Common myeloid progenitor, CD34-positive (primary cell): ENCODE data around the gene CADPS2.

ENCODE experiments used
- CTCF ChIA-PET: fragments of 350-600 bp; sonication (Branson Sonifier 250); formaldehyde crosslinking; loops from one replicate; lab custom pipeline; 2021; ENCODE audit warnings: antibody characterized with exemption; lab: Charles Lee
- POLR2A ChIA-PET: fragments of 350-600 bp; sonication (Branson Sonifier 250); formaldehyde crosslinking; loops from one replicate; lab custom pipeline; 2021; ENCODE audit warnings: antibody characterized with exemption; lab: Charles Lee
- DNase-seq, 3 donors: peaks; one replicate each; pipeline versions ENCODE4 v3.0.0 to v3.0.0-alpha.2; 2013
- H3K27ac ChIP-seq, 2 experiments: 1 replicate in 1 of 2; 2 replicates in 1 of 2; pipeline ENCODE4 v1.7.0; 2013; ENCODE audit warnings: inconsistent platforms in 2 of 2, low read length in 2 of 2, mild to moderate bottlenecking in 2 of 2, low read depth in 1 of 2, moderate library complexity in 1 of 2; ENCODE audit not compliant: severe bottlenecking in 2 of 2, insufficient read depth in 1 of 2, poor library complexity in 1 of 2
- H3K27me3 ChIP-seq, 5 experiments: replicated peaks in 2 of 5; 1 replicate in 3 of 5; 2 replicates in 2 of 5; pipeline versions ENCODE4 v1.6.1 to v1.7.0; 2013; ENCODE audit warnings: low read length in 4 of 5, mild to moderate bottlenecking in 2 of 5, moderate library complexity in 2 of 5, inconsistent platforms in 1 of 5; ENCODE audit not compliant: insufficient read depth in 5 of 5, control insufficient read depth in 4 of 5
- H3K36me3 ChIP-seq, 4 experiments: 1 replicate in 2 of 4; 2 replicates in 2 of 4; pipeline versions ENCODE4 v1.6.1 to v1.7.0; 2013; ENCODE audit warnings: low read length in 3 of 4, control low read depth in 1 of 4, mild to moderate bottlenecking in 1 of 4; ENCODE audit not compliant: control insufficient read depth in 4 of 4, insufficient read depth in 4 of 4
- H3K4me1 ChIP-seq, 4 experiments: 1 replicate in 3 of 4; 2 replicates in 1 of 4; pipeline versions ENCODE4 v1.6.1 to v1.7.1; 2013; ENCODE audit warnings: low read length in 3 of 4, mild to moderate bottlenecking in 3 of 4, control low read depth in 1 of 4, inconsistent platforms in 1 of 4, moderate library complexity in 1 of 4; ENCODE audit not compliant: control insufficient read depth in 4 of 4, insufficient read depth in 4 of 4; ENCODE audit errors: control extremely low read depth in 1 of 4
- H3K4me3 ChIP-seq, 7 experiments: 1 replicate in 4 of 7; 2 replicates in 3 of 7; pipeline versions ENCODE4 v1.5.1 to v1.7.0; 2013; ENCODE audit warnings: mild to moderate bottlenecking in 7 of 7, low read length in 6 of 7, moderate library complexity in 6 of 7, inconsistent platforms in 2 of 7, low read depth in 2 of 7, control low read depth in 1 of 7; ENCODE audit not compliant: insufficient read depth in 4 of 7, control insufficient read depth in 1 of 7; ENCODE audit errors: extremely low read depth in 1 of 7
- H3K9me3 ChIP-seq, 5 experiments: 1 replicate in 4 of 5; 2 replicates in 1 of 5; pipeline versions ENCODE4 v1.6.1 to v1.7.1; 2013; ENCODE audit warnings: low read length in 4 of 5, mild to moderate bottlenecking in 2 of 5, inconsistent platforms in 1 of 5, low read depth in 1 of 5, moderate library complexity in 1 of 5; ENCODE audit not compliant: control insufficient read depth in 4 of 5, insufficient read depth in 2 of 5; ENCODE audit errors: control extremely low read depth in 1 of 5
- WGBS: methylation state at CpG from one replicate; pipeline ENCODE4 v1.1.5; 2013; ENCODE audit not compliant: insufficient coverage; 5-methylcytosine and 5-hydroxymethylcytosine counted together

Gene CADPS2

GRCh38 chr7:122448893-122449589 lies 437.2 kb downstream of the CADPS2 start:
- POLR2A ChIA-PET, result no interaction called here
- Histone ChIP-seq H3K27me3 (no peaks in the 10 kb centered on the region), H3K36me3 (no peaks in the 10 kb centered on the region), H3K4me3 (no peak overlapping the region), H3K4me1 (no peaks in the 10 kb centered on the region), H3K9me3 (no peaks in the 10 kb centered on the region), H3K27ac (no peak overlapping the region)
- WGBS, result 100% methylated on average over 1 of the region's 5 CpGs
- CTCF ChIA-PET, result no interaction called here
- DNase-seq, result no peak

DNA sequence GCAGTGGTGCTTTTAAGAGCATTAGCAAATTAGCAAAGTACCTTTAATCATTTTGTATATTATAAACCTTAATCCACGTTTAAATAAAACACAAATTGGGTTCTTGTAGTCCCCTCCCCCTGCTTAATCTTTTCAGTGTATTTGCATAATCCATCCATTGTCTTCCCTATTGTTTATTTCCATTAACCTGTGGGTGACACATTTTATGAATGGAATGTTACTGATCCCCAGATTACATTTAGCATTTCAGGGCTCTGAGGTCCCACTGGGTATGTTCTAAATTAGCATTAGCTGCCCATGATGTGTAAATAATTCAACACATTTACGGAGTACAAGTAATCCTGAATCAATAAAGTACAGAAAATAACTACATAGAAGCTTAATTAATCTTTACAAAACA lies 443.3 kb downstream of the CADPS2 start:
- H3K27ac ChIP-seq, result no peak overlapping the region
- H3K4me3 ChIP-seq, result no peak overlapping the region
- no peaks in the 10 kb centered on the region for H3K4me1 ChIP-seq
- no peaks in the 10 kb centered on the region for H3K9me3 ChIP-seq
- no peaks in the 10 kb centered on the region for H3K36me3 ChIP-seq
- ChIA-PET CTCF (no interaction called here), POLR2A (no interaction called here)
- peaks cover 0 to 4% (median 0%) of the 10 kb centered on the region in 5 experiments for H3K27me3 ChIP-seq
- WGBS, result no CpG with 5 or more reads among the region's 2 CpGs
- no peak for DNase-seq

DNA sequence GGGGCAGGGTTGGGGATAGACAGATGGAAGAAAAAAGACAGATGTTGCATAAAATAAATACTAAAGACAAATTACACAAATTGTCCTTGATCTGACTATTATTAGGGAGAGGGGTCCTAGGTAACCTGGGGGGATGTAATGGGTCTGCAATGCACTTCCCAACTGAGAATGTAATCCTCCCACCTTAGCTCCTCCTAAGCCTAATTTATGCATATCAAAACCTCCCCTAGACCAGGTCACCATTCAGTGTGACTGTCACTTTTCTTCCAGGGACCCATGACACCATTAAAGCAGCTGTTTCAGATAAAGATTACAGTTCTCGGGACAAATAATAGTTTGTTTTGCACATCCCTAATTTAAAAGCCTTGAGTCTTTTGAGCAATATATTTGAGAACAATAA lies 447.8 kb downstream of the CADPS2 start:
- no peak for DNase-seq
- H3K4me3 ChIP-seq, result no peak overlapping the region
- no peak overlapping the region for H3K27ac ChIP-seq
- no peaks in the 10 kb centered on the region for H3K36me3 ChIP-seq
- POLR2A ChIA-PET, result no interaction called here
- no peaks in the 10 kb centered on the region for H3K9me3 ChIP-seq
- H3K4me1 ChIP-seq, result no peaks in the 10 kb centered on the region
- peaks cover 0 to 4% (median 0%) of the 10 kb centered on the region in 5 experiments for H3K27me3 ChIP-seq
- CTCF ChIA-PET, result no interaction called here
- no CpG with 5 or more reads among the region's 1 CpG for WGBS

DNA sequence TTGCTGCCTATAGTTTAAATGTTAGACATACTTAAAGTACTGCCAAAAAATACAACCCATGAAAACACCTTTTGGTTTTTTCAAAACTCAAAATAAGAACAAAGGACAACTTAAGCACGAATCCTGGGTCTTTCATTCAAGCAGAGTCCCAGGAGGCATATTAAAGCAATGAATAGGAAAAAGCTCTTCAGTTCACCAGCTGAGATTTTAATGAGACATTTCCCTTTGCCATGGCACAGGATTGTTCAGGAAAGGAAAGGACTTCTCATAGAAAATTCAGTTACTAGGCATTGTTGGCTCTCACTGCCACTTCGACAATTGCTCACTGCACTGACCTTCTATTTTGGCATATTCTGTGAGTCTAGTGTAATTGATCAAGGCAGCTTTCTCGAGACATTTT lies 448.3 kb downstream of the CADPS2 start:
- no peak overlapping the region for H3K27ac ChIP-seq
- CTCF ChIA-PET, result no interaction called here
- DNase-seq, result no peak
- H3K27me3 ChIP-seq, result peaks cover 0 to 4% (median 0%) of the 10 kb centered on the region in 5 experiments
- POLR2A ChIA-PET, result no interaction called here
- WGBS, result 67% methylated on average over 2 of the region's 3 CpGs
- H3K9me3 ChIP-seq, result no peaks in the 10 kb centered on the region
- no peaks in the 10 kb centered on the region for H3K4me1 ChIP-seq
- no peak overlapping the region for H3K4me3 ChIP-seq
- H3K36me3 ChIP-seq, result no peaks in the 10 kb centered on the region

GRCh38 chr7:122433765-122434164 lies 452.5 kb downstream of the CADPS2 start:
- no peak overlapping the region for H3K27ac ChIP-seq
- no peaks in the 10 kb centered on the region for H3K27me3 ChIP-seq
- H3K4me3 ChIP-seq, result no peak overlapping the region
- ChIA-PET CTCF (no interaction called here), POLR2A (no interaction called here)
- no peaks in the 10 kb centered on the region for H3K36me3 ChIP-seq
- 67% methylated on average over 1 of the region's 2 CpGs for WGBS
- H3K9me3 ChIP-seq, result no peaks in the 10 kb centered on the region
- DNase-seq, result no peak
- H3K4me1 ChIP-seq, result no peaks in the 10 kb centered on the region

DNA sequence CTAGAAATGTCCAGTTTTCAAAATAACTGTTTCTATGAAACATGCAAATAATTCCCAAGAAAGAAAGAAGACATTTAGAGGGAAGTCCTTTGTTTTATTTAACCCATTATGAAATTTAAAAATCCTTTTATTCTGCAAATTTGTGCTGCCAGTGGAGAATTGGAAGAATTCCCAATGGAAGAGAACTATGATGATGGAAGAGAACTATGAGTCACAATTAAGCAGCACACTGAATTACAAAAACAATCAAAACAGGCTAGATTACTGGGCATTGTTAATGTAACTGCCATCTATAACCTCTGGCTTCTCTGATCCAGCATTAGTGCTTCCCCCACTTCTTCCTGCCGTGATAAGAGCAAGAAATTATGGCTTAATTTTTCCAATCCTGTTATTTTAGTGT lies 455.6 kb downstream of the CADPS2 start:
- no peak overlapping the region for H3K4me3 ChIP-seq
- WGBS, result no CpG with 5 or more reads among the region's 1 CpG
- H3K4me1 ChIP-seq, result no peaks in the 10 kb centered on the region
- no peak overlapping the region for H3K27ac ChIP-seq
- POLR2A ChIA-PET, result no interaction called here
- no peaks in the 10 kb centered on the region for H3K9me3 ChIP-seq
- no peaks in the 10 kb centered on the region for H3K27me3 ChIP-seq
- no peaks in the 10 kb centered on the region for H3K36me3 ChIP-seq
- CTCF ChIA-PET, result no interaction called here
- DNase-seq, result no peak

- no peak for DNase-seq
- Histone ChIP-seq H3K4me1 (no peaks in the 10 kb centered on the region), H3K36me3 (no peaks in the 10 kb centered on the region), H3K27ac (no peak overlapping the region), H3K27me3 (no peaks in the 10 kb centered on the region), H3K4me3 (no peak overlapping the region), H3K9me3 (no peaks in the 10 kb centered on the region)
- ChIA-PET POLR2A (no interaction called here), CTCF (no interaction called here)
- 100% methylated on average over 1 of the region's 2 CpGs for WGBS
These were observed 456.3 kb downstream of the CADPS2 start for GRCh38 chr7:122429926-122430325.
